ES-I3 (cell line): Measurements from ENCODE around the gene MKKS.

Experiments used
- H3K36me3 ChIP-seq: 2 replicates; pipeline ENCODE4 v1.6.1; 2013; ENCODE audit warnings: mild to moderate bottlenecking, low read length, control low read depth, moderate library complexity; ENCODE audit not compliant: insufficient read depth
- H3K4me1 ChIP-seq: 2 replicates; pipeline ENCODE4 v1.6.1; 2013; ENCODE audit warnings: mild to moderate bottlenecking, control low read depth, low read length; ENCODE audit not compliant: insufficient read depth
- H3K9ac ChIP-seq: 2 replicates; pipeline ENCODE4 v1.6.1; 2013; ENCODE audit warnings: low read depth, mild to moderate bottlenecking, low read length, moderate library complexity
- H3K9me3 ChIP-seq: 2 replicates; pipeline ENCODE4 v1.6.1; 2013; ENCODE audit warnings: mild to moderate bottlenecking, low read length, moderate library complexity; ENCODE audit not compliant: control insufficient read depth, insufficient read depth

Gene MKKS

DNA sequence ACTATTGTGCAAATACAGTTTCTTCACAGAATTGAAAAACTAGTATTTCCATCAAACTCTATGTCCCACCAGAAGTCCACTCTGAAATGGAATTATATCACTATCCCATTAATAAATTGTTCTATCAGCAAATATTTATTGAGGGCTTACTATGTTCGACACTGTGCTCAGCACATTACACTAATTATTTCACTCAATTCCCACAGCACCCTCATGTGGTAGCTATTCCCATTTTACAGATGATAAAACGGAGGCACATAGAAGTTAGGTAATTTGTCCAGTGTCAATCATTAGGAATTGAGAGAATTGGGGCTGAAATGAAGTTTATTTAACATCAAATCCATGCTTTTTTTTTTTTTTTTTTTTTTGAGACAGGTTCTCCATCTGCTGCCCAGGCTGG is 52.5 kb downstream of the MKKS start:
- Histone ChIP-seq H3K9ac (no peak overlapping the region), H3K9me3 (no peaks in the 10 kb centered on the region), H3K4me1 (peaks cover 4% of the 10 kb centered on the region), H3K36me3 (no peaks in the 10 kb centered on the region)

- Histone ChIP-seq H3K36me3 (no peaks in the 10 kb centered on the region), H3K4me1 (peaks cover 7% of the 10 kb centered on the region), H3K9ac (no peak overlapping the region), H3K9me3 (no peaks in the 10 kb centered on the region)
Observed at GRCh38 chr20:10379761-10380160, 54.3 kb downstream of the MKKS start.

- Histone ChIP-seq H3K4me1 (peaks cover 7% of the 10 kb centered on the region), H3K9ac (no peak overlapping the region), H3K36me3 (no peaks in the 10 kb centered on the region), H3K9me3 (no peaks in the 10 kb centered on the region)
Observed at GRCh38 chr20:10376270-10377075, 57.5 kb downstream of the MKKS start.

DNA sequence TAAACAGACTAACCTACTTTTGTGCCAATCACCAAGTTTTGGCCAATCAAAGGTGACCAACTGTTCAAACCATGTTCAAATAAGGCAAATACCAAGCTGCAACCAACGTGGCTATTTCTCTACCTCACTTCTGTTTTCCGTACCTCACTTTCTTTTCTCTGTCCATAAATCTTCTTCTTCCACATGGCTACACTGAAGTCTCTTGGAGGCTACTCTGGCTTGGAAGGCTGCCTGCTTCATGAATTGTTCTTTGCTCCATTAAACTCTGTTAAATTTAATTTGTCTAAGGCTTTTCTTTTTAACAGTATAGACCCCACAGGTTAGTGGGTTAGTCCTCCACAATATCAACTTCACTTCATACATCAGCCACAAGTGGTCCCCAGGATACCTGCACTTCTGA is 58.8 kb downstream of the MKKS start:
- no peak overlapping the region for H3K9ac ChIP-seq
- no peaks in the 10 kb centered on the region for H3K36me3 ChIP-seq
- no peaks in the 10 kb centered on the region for H3K9me3 ChIP-seq
- peaks cover 7% of the 10 kb centered on the region for H3K4me1 ChIP-seq

DNA sequence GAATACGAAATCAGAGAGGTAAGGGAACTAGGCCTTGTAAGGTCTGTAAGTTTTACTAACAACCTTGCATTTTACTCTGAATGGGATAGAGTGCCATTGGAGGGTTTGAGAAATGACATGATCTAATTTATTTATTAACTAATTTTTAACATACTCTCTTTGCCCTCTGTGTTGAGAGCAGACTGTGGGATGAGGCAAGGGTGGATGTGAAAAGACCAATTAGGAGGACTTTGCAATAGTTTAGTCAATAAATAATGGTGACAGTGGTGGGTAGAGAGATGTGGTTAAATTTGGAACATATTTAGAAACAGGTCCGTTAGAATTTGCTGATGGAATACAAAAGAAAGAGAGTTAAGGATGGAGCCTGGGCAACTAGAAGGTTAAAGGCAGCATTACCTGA is 60.0 kb downstream of the MKKS start:
- H3K4me1 ChIP-seq = peaks cover 7% of the 10 kb centered on the region
- no peaks in the 10 kb centered on the region for H3K9me3 ChIP-seq
- H3K9ac ChIP-seq = no peak overlapping the region
- no peaks in the 10 kb centered on the region for H3K36me3 ChIP-seq

DNA sequence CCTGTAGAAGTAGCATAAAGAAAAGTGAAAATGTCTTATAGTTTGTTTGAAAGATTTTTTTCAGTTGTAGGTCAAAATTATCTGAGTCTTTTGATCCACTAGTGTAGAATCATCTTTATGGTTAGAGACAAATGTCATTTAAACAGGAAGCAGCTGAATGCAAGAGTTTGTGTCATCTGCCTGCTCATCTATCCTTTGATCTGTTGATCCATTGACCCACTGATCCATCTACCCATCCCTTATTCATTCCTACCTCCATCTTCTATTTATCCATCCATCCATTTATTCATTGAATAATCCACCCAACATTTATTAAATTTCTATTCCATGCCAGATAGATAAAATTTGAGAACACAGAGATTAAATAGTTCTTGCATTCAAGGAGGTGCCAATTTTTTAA is 62.6 kb downstream of the MKKS start:
- H3K9me3 ChIP-seq = no peaks in the 10 kb centered on the region
- peaks cover 3% of the 10 kb centered on the region for H3K4me1 ChIP-seq
- H3K36me3 ChIP-seq = no peaks in the 10 kb centered on the region
- H3K9ac ChIP-seq = no peak overlapping the region

GRCh38 chr20:10370091-10370887 is 63.7 kb downstream of the MKKS start:
- Histone ChIP-seq H3K4me1 (no peaks in the 10 kb centered on the region; the same call in 1 of the 2 replicates), H3K9me3 (no peaks in the 10 kb centered on the region), H3K9ac (no peak overlapping the region), H3K36me3 (no peaks in the 10 kb centered on the region)

GRCh38 chr20:10369723-10370090 is 64.3 kb downstream of the MKKS start:
- Histone ChIP-seq H3K36me3 (no peaks in the 10 kb centered on the region), H3K9ac (no peak overlapping the region), H3K4me1 (no peaks in the 10 kb centered on the region; the same call in 1 of the 2 replicates), H3K9me3 (no peaks in the 10 kb centered on the region; the same call in 1 of the 2 replicates)

GRCh38 chr20:10368702-10369041 is 65.3 kb downstream of the MKKS start:
- Histone ChIP-seq H3K9ac (no peak overlapping the region), H3K36me3 (no peaks in the 10 kb centered on the region), H3K9me3 (no peaks in the 10 kb centered on the region; the same call in 1 of the 2 replicates), H3K4me1 (no peaks in the 10 kb centered on the region; the same call in 1 of the 2 replicates)

DNA sequence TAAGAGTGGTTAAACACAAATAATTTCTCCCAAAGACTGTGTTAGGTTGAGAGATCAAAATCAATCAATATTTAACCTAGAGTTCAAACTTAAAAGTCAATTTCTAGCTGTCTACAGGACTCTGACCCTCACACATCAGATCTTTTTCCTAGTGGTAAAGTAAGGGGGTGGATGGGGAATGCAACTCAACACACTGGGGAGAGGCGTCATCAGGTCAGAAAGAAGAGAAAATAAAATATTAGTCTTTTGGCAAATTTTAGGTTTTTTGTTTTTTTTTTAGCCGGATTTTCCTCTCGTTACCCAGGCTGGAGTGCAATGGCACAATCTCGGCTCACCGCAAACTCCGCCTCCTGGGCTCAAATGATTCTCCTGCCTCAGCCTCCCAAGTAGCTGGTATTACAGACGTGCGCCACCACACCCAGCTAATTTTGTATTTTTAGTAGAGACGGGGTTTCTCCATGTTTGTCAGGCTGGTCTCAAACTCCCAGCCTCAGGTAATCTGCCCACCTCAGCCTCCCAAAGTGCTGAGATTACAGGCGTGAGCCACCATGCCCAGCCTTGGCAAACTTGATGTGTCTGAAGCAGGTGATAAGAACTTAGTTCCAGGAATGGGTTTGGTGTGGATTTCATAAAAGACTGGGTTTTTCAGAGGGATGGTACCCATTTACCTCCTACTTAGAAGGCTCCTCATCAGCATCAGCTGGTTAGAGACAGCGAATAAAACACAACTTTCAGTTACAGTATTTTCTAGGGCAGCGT is 65.9 kb downstream of the MKKS start:
- no peaks in the 10 kb centered on the region for H3K36me3 ChIP-seq
- H3K4me1 ChIP-seq = no peaks in the 10 kb centered on the region; the same call in 1 of the 2 replicates
- no peak overlapping the region for H3K9ac ChIP-seq
- no peaks in the 10 kb centered on the region; the same call in 1 of the 2 replicates for H3K9me3 ChIP-seq

DNA sequence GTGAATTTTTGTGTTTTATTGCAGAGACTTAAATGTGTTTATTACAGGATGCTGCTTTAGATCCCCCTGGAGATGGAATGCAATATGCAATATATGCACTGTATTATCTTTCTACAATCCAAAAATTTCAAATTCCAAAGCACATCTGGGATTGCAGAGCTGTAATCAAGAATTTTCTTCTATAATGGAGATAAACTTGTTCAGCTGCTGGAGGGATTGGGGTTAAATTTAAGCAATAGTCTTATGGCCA is 66.4 kb downstream of the MKKS start:
- Histone ChIP-seq H3K9ac (no peak overlapping the region), H3K36me3 (no peaks in the 10 kb centered on the region)

GRCh38 chr20:10366898-10367692 is 66.9 kb downstream of the MKKS start:
- no peak overlapping the region for H3K9ac ChIP-seq
- no peaks in the 10 kb centered on the region; the same call in 1 of the 2 replicates for H3K9me3 ChIP-seq
- H3K4me1 ChIP-seq = no peaks in the 10 kb centered on the region; the same call in 1 of the 2 replicates
- no peaks in the 10 kb centered on the region for H3K36me3 ChIP-seq

More for the DNA sequence above, 66.4 kb downstream of the MKKS start:
- no peaks in the 10 kb centered on the region; the same call in 1 of the 2 replicates for H3K9me3 ChIP-seq
- H3K4me1 ChIP-seq = no peaks in the 10 kb centered on the region; the same call in 1 of the 2 replicates

- Histone ChIP-seq H3K9me3 (no peaks in the 10 kb centered on the region; the same call in 1 of the 2 replicates), H3K9ac (no peak overlapping the region), H3K36me3 (no peaks in the 10 kb centered on the region), H3K4me1 (no peaks in the 10 kb centered on the region)
Observed at GRCh38 chr20:10362674-10363073, 71.3 kb downstream of the MKKS start.

- Histone ChIP-seq H3K9me3 (no peaks in the 10 kb centered on the region; the same call in 1 of the 2 replicates), H3K4me1 (no peaks in the 10 kb centered on the region), H3K36me3 (no peaks in the 10 kb centered on the region), H3K9ac (no peak overlapping the region)
Observed at GRCh38 chr20:10360878-10361277, 73.1 kb downstream of the MKKS start.
